GM21737 (cell line): ENCODE data around the gene MRPL51.
"Not testable (repeated sequence)": the region's sequence is repeated elsewhere in the genome, so short reads cannot be mapped to it uniquely, and the experiment has no call there.

Experiments
- ATAC-seq: cut with Tn5 transposase; IDR thresholded peaks from one replicate; pipeline ENCODE4 v1.9.1; 2021; ENCODE audit warnings: mild to moderate bottlenecking, moderate library complexity; ENCODE audit not compliant: unreplicated experiment

Gene MRPL51

GRCh38 chr12:6532051-6532926 is 39.2 kb upstream of the MRPL51 start:
- peak; percentile 25 for ATAC-seq

- ATAC-seq = no peak
These were observed 37.7 kb upstream of the MRPL51 start for GRCh38 chr12:6530576-6531260.

- ATAC-seq = no peak
These were observed 36.3 kb upstream of the MRPL51 start for GRCh38 chr12:6529291-6529737.

GRCh38 chr12:6528539-6529235 is 35.6 kb upstream of the MRPL51 start:
- no peak for ATAC-seq

GRCh38 chr12:6527711-6528110 is 34.6 kb upstream of the MRPL51 start:
- ATAC-seq = no peak

GRCh38 chr12:6526766-6527525 is 33.9 kb upstream of the MRPL51 start:
- ATAC-seq = no peak

- ATAC-seq = no peak
These were observed 33.1 kb upstream of the MRPL51 start for GRCh38 chr12:6526201-6526600.

- ATAC-seq = no peak
These were observed 31.6 kb upstream of the MRPL51 start for GRCh38 chr12:6524648-6525047.

GRCh38 chr12:6523708-6524107 is 30.6 kb upstream of the MRPL51 start:
- ATAC-seq = no peak

- no peak for ATAC-seq
These were observed 29.1 kb upstream of the MRPL51 start for GRCh38 chr12:6522193-6522592.

GRCh38 chr12:6520186-6520585 is 27.1 kb upstream of the MRPL51 start:
- no peak for ATAC-seq

GRCh38 chr12:6508087-6508486 is 15.0 kb upstream of the MRPL51 start:
- no peak for ATAC-seq

- ATAC-seq = no peak
These were observed 14.3 kb upstream of the MRPL51 start for GRCh38 chr12:6507102-6507998.

GRCh38 chr12:6500466-6500865 is 7.4 kb upstream of the MRPL51 start:
- no peak for ATAC-seq

GRCh38 chr12:6497291-6497690 is 4.2 kb upstream of the MRPL51 start:
- not testable (repeated sequence) for ATAC-seq

- no peak for ATAC-seq
These were observed 1.9 kb upstream of the MRPL51 start for GRCh38 chr12:6494968-6495367.

- ATAC-seq = peak; percentile 31
These were observed 1.2 kb upstream of the MRPL51 start for GRCh38 chr12:6494258-6494743.

GRCh38 chr12:6493497-6494257 is 615 bp upstream of the MRPL51 start, which contains the start of gene NCAPD2:
TSS of gene NCAPD2 (plus strand) at chr12:6494102. CDS start at chr12:6495099, 997 bp downstream.
- peak; percentile 75 for ATAC-seq

GRCh38 chr12:6490673-6491072 is 2.4 kb downstream of the MRPL51 start:
- not testable (repeated sequence) for ATAC-seq
